GM04504 (cell line): ENCODE results near the gene JADE1.

Experiments
- DNase-seq: peaks from one replicate; pipeline ENCODE4 v3.0.0-alpha.2; 2012; ENCODE audit warnings: low read depth

Gene JADE1

GRCh38 chr4:128846063-128846462 is 36.6 kb downstream of the JADE1 start:
- no peak for DNase-seq

- no peak for DNase-seq
Observed at GRCh38 chr4:128847082-128847724, 37.7 kb downstream of the JADE1 start.

- DNase-seq, result no peak
Observed at GRCh38 chr4:128848461-128848860, 39.0 kb downstream of the JADE1 start.

GRCh38 chr4:128850252-128850651 is 40.8 kb downstream of the JADE1 start:
- DNase-seq, result no peak

GRCh38 chr4:128853741-128854140 is 44.2 kb downstream of the JADE1 start:
- DNase-seq, result no peak

- no peak for DNase-seq
Observed at GRCh38 chr4:128854433-128854832, 44.9 kb downstream of the JADE1 start.

GRCh38 chr4:128855621-128856020 is 46.1 kb downstream of the JADE1 start:
- DNase-seq, result no peak

- no peak for DNase-seq
Observed at GRCh38 chr4:128856246-128856645, 46.7 kb downstream of the JADE1 start.

GRCh38 chr4:128858879-128859671 is 49.6 kb downstream of the JADE1 start:
- peak; percentile 28 for DNase-seq

GRCh38 chr4:128859887-128860677 is 50.6 kb downstream of the JADE1 start:
- DNase-seq, result peak; percentile 40

- no peak for DNase-seq
Observed at GRCh38 chr4:128861856-128862518, 52.5 kb downstream of the JADE1 start.

GRCh38 chr4:128862608-128863311 is 53.3 kb downstream of the JADE1 start:
- no peak for DNase-seq

- peak; percentile 53 for DNase-seq
Observed at GRCh38 chr4:128863312-128864075, 54.0 kb downstream of the JADE1 start.

GRCh38 chr4:128865132-128865531 is 55.6 kb downstream of the JADE1 start:
- DNase-seq, result no peak

GRCh38 chr4:128866269-128866668 is 56.8 kb downstream of the JADE1 start:
- no peak for DNase-seq

- DNase-seq, result no peak
Observed at GRCh38 chr4:128866691-128867090, 57.2 kb downstream of the JADE1 start.

- DNase-seq, result no peak
Observed at GRCh38 chr4:128868758-128869157, 59.3 kb downstream of the JADE1 start.

GRCh38 chr4:128869776-128870509 is 60.4 kb downstream of the JADE1 start:
- DNase-seq, result no peak

GRCh38 chr4:128871948-128872347 is 62.4 kb downstream of the JADE1 start:
- DNase-seq, result peak; percentile 54

GRCh38 chr4:128876200-128876599 is 66.7 kb downstream of the JADE1 start:
- DNase-seq, result no peak
